Endothelial cell of umbilical vein (primary cell): ENCODE results near the gene FAM241B.

Source experiments
- POLR2AphosphoS5 ChIP-seq: IDR thresholded peaks from 2 replicates; pipeline ENCODE4 v1.6.1; 2012; ENCODE audit warnings: low read depth, mild to moderate bottlenecking, control low read depth, low read length, moderate library complexity; ENCODE audit not compliant: insufficient read depth
- TF ChIP-seq, protein P1 (sequence below): IDR thresholded peaks from 2 replicates; pipeline ENCODE4 v1.6.1; 2011; ENCODE audit not compliant: insufficient read depth, insufficient read length
- TF ChIP-seq, protein P2 (sequence below), 2 donors: IDR thresholded peaks; 1 replicate in 1 of 2; 2 replicates in 1 of 2; pipeline ENCODE4 v1.5.1; 2011; ENCODE audit warnings: low read length in 2 of 2, mild to moderate bottlenecking in 2 of 2, moderate library complexity in 2 of 2, control low read depth in 1 of 2, inconsistent platforms in 1 of 2, low read depth in 1 of 2; ENCODE audit not compliant: insufficient read depth in 1 of 2; ENCODE audit errors: extremely low read depth in 1 of 2

DNA sequence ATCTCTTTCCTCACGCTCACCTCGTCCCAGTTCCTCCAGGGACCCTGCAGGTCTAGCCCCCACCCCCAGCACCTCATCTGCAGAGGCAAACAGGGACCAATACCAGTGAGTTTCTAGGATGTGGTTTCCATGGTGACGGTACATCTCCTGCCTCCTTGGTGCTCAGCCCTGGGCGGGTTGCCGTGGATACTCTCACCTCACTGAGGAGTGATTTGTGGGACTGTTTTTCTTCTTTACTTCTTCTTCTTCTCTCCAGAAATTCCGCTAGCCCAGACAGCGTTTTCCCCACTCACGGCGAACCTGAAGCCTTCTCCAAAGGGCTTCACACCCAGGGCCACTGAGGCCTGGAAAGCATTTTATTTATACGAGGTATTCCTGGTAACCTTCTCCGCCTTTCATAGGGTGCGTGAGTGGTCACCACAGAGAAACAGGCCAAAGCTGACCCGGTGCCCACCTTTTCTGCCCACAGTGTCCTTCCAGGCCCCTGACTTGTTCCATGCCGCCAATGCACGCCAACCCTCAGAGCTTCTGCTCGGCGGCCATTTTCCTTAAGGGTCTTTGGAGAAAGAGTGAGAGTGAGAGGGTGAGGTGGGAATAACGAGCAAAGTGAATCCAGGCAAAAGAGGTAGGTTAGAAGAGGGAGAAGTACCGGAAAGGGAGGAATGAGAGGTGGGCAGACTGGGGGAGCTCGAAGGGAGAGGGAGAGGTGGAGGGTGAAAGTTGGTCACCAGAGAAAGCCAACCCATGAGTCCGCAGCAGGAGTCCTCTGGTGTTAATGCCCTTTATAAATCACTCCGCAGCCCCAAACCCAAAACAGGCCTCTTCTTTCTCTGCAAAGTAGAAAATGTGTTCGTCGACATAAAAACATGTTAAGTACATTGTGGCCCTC lies 15.5 kb downstream of the FAM241B start:
- TF ChIP-seq, protein P1, sequence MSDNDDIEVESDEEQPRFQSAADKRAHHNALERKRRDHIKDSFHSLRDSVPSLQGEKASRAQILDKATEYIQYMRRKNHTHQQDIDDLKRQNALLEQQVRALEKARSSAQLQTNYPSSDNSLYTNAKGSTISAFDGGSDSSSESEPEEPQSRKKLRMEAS, result no peak
- TF ChIP-seq POLR2AphosphoS5, result no peak
- TF ChIP-seq, protein P2, sequence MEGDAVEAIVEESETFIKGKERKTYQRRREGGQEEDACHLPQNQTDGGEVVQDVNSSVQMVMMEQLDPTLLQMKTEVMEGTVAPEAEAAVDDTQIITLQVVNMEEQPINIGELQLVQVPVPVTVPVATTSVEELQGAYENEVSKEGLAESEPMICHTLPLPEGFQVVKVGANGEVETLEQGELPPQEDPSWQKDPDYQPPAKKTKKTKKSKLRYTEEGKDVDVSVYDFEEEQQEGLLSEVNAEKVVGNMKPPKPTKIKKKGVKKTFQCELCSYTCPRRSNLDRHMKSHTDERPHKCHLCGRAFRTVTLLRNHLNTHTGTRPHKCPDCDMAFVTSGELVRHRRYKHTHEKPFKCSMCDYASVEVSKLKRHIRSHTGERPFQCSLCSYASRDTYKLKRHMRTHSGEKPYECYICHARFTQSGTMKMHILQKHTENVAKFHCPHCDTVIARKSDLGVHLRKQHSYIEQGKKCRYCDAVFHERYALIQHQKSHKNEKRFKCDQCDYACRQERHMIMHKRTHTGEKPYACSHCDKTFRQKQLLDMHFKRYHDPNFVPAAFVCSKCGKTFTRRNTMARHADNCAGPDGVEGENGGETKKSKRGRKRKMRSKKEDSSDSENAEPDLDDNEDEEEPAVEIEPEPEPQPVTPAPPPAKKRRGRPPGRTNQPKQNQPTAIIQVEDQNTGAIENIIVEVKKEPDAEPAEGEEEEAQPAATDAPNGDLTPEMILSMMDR (IDR thresholded peaks at IDR 0.05; ENCODE audit: extremely low read depth in 1 of 2, insufficient read depth in 1 of 2, low read depth in 1 of 2, low read length in 2 of 2), result no peak
